HG03095 (cell line): Measurements from ENCODE around the gene RBM12.
A peak's percentile ranks its signal among the peaks of the same experiment; 100 is the strongest.
"Not testable (repeated sequence)": the region's sequence is repeated elsewhere in the genome, so short reads cannot be mapped to it uniquely, and the experiment has no call there.

Experiments used
- ATAC-seq: cut with Tn5 transposase; IDR thresholded peaks from one replicate; pipeline ENCODE4 v1.9.1; 2021; ENCODE audit warnings: moderate library complexity; ENCODE audit not compliant: unreplicated experiment

RBM12 gene

GRCh38 chr20:35699127-35699956 is 34.6 kb upstream of the RBM12 start, which contains the start of the genes NFS1 and ROMO1:
Gene NFS1 (minus strand): TSS chr20:35699352. CDS start chr20:35699288, 64 bp downstream.
Gene ROMO1 (plus strand): TSS chr20:35699405. CDS start chr20:35699633, 228 bp downstream.
- ATAC-seq = peak; percentile 77

GRCh38 chr20:35698298-35699126 is 33.8 kb upstream of the RBM12 start:
- ATAC-seq = peak; percentile 24

GRCh38 chr20:35697696-35698297 is 33.1 kb upstream of the RBM12 start:
- no peak for ATAC-seq

- no peak for ATAC-seq
Observed at GRCh38 chr20:35695978-35696377, 31.3 kb upstream of the RBM12 start.

GRCh38 chr20:35695245-35695749 is 30.6 kb upstream of the RBM12 start:
- ATAC-seq = no peak

GRCh38 chr20:35690265-35690664 is 25.6 kb upstream of the RBM12 start:
- ATAC-seq = no peak

GRCh38 chr20:35686872-35687271 is 22.2 kb upstream of the RBM12 start:
- ATAC-seq = not testable (repeated sequence)

- ATAC-seq = not testable (repeated sequence)
Observed at GRCh38 chr20:35685368-35685767, 20.7 kb upstream of the RBM12 start.

- ATAC-seq = no peak
Observed at GRCh38 chr20:35681960-35682359, 17.3 kb upstream of the RBM12 start.

- no peak for ATAC-seq
Observed at GRCh38 chr20:35680452-35681183, 15.9 kb upstream of the RBM12 start.

GRCh38 chr20:35674921-35675320 is 10.2 kb upstream of the RBM12 start:
- no peak for ATAC-seq

- ATAC-seq = no peak
Observed at GRCh38 chr20:35673884-35674283, 9.2 kb upstream of the RBM12 start.

- no peak for ATAC-seq
Observed at GRCh38 chr20:35669681-35670080, 5.0 kb upstream of the RBM12 start.

- no peak for ATAC-seq
Observed at GRCh38 chr20:35669221-35669620, 4.5 kb upstream of the RBM12 start.

- ATAC-seq = no peak
Observed at GRCh38 chr20:35665949-35666288, 1.2 kb upstream of the RBM12 start.

- peak; percentile 34 for ATAC-seq
Observed at GRCh38 chr20:35663516-35664465, 909 bp downstream of the RBM12 start.

GRCh38 chr20:35662551-35662950 is 2.1 kb downstream of the RBM12 start:
- ATAC-seq = no peak

- no peak for ATAC-seq
Observed at GRCh38 chr20:35661908-35662307, 2.8 kb downstream of the RBM12 start.

- ATAC-seq = no peak
Observed at GRCh38 chr20:35661053-35661452, 3.6 kb downstream of the RBM12 start.
